Heart right ventricle (tissue), 16 donors: ENCODE data around the gene TMEM215. TPM values are rescaled to one million over a fixed set of nuclear protein-coding genes. Genes with fewer than 3 reads are reported as not detected.

ENCODE experiments used
- ATAC-seq, 8 donors: fragments of 200-7000 bp; cut with Tn5 transposase; one replicate each; pipeline ENCODE4 v1.9.1; 2020; ENCODE audit warnings: mild to moderate bottlenecking in 8 of 8, moderate library complexity in 8 of 8, moderate number of reproducible peaks in 1 of 8
- DNase-seq, 2 donors: peaks; one replicate each; pipeline ENCODE4 v3.0.0-alpha.2; 2020
- H3K27ac ChIP-seq, 10 donors: fragments of 200-600 bp; sonication (generic) in 2 of 10; one replicate each; pipeline versions ENCODE4 v1.5.0 to v1.8.0; 2020 to 2022; ENCODE audit warnings: mild to moderate bottlenecking in 3 of 10
- H3K27me3 ChIP-seq, 7 donors: fragments of 200-600 bp; one replicate each; pipeline ENCODE4 v1.8.0; 2021 to 2022; ENCODE audit warnings: mild to moderate bottlenecking in 2 of 7
- H3K36me3 ChIP-seq, 9 donors: fragments of 200-600 bp; sonication (generic) in 1 of 9; one replicate each; pipeline versions ENCODE4 v1.5.0 to v1.8.0; 2020 to 2022; ENCODE audit warnings: mild to moderate bottlenecking in 2 of 9
- H3K4me1 ChIP-seq, 9 donors: fragments of 200-600 bp; sonication (generic) in 1 of 9; one replicate each; pipeline versions ENCODE4 v1.5.0 to v1.8.0; 2020 to 2022; ENCODE audit warnings: mild to moderate bottlenecking in 4 of 9
- H3K4me3 ChIP-seq, 10 donors: fragments of 200-600 bp; sonication (generic) in 2 of 10; one replicate each; pipeline versions ENCODE4 v1.5.0 to v1.8.0; 2020 to 2022; ENCODE audit warnings: mild to moderate bottlenecking in 7 of 10, moderate library complexity in 2 of 10
- H3K9me3 ChIP-seq, 11 donors: fragments of 200-600 bp in 10 of 11; sonication (generic) in 2 of 11; one replicate each; pipeline versions ENCODE4 v1.5.0 to v1.8.0; 2013 to 2022; ENCODE audit warnings: mild to moderate bottlenecking in 2 of 11, control low read depth in 1 of 11, moderate library complexity in 1 of 11
- CTCF ChIP-seq, 9 donors: fragments of 200-600 bp; sonication (generic) in 2 of 9; IDR thresholded peaks; one replicate each; pipeline versions ENCODE4 v1.5.0 to v1.8.0; 2021 to 2022; ENCODE audit warnings: antibody characterized with exemption in 9 of 9, mild to moderate bottlenecking in 5 of 9, moderate library complexity in 1 of 9
- WGBS, 2 donors: extraction: QIAGEN DNeasy Blood & Tissue Kit; methylation state at CpG; one replicate each; pipeline ENCODE4 v1.1.7; 2013; ENCODE audit warnings: inconsistent platforms in 1 of 2; 5-methylcytosine and 5-hydroxymethylcytosine counted together
- intact Hi-C, 10 donors: fragments of 100-400 bp; cut with DNase I; formaldehyde crosslinking; loops; one replicate each; pipeline versions ENCODE4 v1.11.1 to v1.14.2; 2022
- polyA plus RNA-seq, 2 donors: library from polyadenylated mRNA; stranded (reverse); fragments of 200-250 nt; gene quantifications; one replicate each; pipeline ENCODE4 v1.2.3, GENCODE V29; 2013
- total RNA-seq, 10 donors: library from RNA; stranded (reverse); fragmentation: NEBNext Ultra II Directional in 3 of 10; extraction: Animal tissue kit (Norgen Biotek cat#: 25700) in 3 of 10; gene quantifications; one replicate each; pipeline versions ENCODE4 v1.2.1 to v1.2.4, GENCODE V29; 2021 to 2023
- donor health status: Arrhythmogenic right ventricular cardiomyopathy.
- donor health status: ischemic (EF 13 %, LVEDD 7.1; RV severe dilation, severe dysfunction).
- donor health status: healthy with polysubstance abuse.
- donor health status: DM: no; HTN: yes; CAD: no.
- donor health status: DM: no; HTN: no; CAD: no.
- donor health status: ischemic (EF 25% LVEDD 6.9; RV normal size, moderate dysfunction).
- donor health status: ischemic (EF 25% LVEDD 5.7; RV mildly dilated, moderate dysfunction).
- donor health status: healthy.
- donor health status: DM: yes; HTN: yes; CAD: no.
- donor health status: Ischemic cardiomyopathy.
- donor health status: ischemic (EF 35%, LVEDD 5.7; RV mildly dilated, moderate dysfunction).
- donor health status: nonischemic (EF 11% LVEDD 7.7; RV severe dilation, severe dysfunction).
- donor health status: DM: yes; HTN: yes; CAD: no.
- donor health status: PGD.
- donor health status: ischemic (EF 29% LVEDD 5.4; RV normal size, mild dysfunction).
- donor health status: nonischemic (EF 23%, LVEDD 6.1; RV moderate dilation, normal function).

Gene TMEM215
- total and polyA plus RNA-seq, 12 donors: not detected

- Histone ChIP-seq H3K4me3 (no peak overlapping the region), H3K9me3 (no peaks in the 10 kb centered on the region), H3K27me3 (no peaks in the 10 kb centered on the region), H3K36me3 (no peaks in the 10 kb centered on the region), H3K4me1 (no peaks in the 10 kb centered on the region), H3K27ac (no peak overlapping the region)
- no peak for DNase-seq
- no peak for TF ChIP-seq CTCF (IDR thresholded peaks at IDR 0.05)
- WGBS, 2 donors: 47 to 58% methylated on average over 4 of the region's 4 CpGs
- intact Hi-C loops: no loop called here
- no peak for ATAC-seq
These were observed 41.6 kb upstream of the TMEM215 start for GRCh38 chr9:32741706-32742105.

GRCh38 chr9:32742296-32742695 is 41.0 kb upstream of the TMEM215 start:
- Histone ChIP-seq H3K27ac (no peak overlapping the region), H3K36me3 (no peaks in the 10 kb centered on the region), H3K4me1 (no peaks in the 10 kb centered on the region), H3K27me3 (no peaks in the 10 kb centered on the region), H3K4me3 (no peak overlapping the region), H3K9me3 (no peaks in the 10 kb centered on the region)
- WGBS, 2 donors: 51 to 58% methylated on average over 2 of the region's 2 CpGs
- no peak for TF ChIP-seq CTCF (IDR thresholded peaks at IDR 0.05)
- no peak for ATAC-seq
- intact Hi-C loops: no loop called here
- DNase-seq: no peak

GRCh38 chr9:32748013-32748412 is 35.3 kb upstream of the TMEM215 start:
- Histone ChIP-seq H3K4me3 (no peak overlapping the region), H3K27ac (no peak overlapping the region), H3K4me1 (no peaks in the 10 kb centered on the region), H3K9me3 (no peaks in the 10 kb centered on the region), H3K27me3 (peaks cover 0 to 11% (median 0%) of the 10 kb centered on the region in 7 donors), H3K36me3 (no peaks in the 10 kb centered on the region)
- intact Hi-C loops: no loop called here
- ATAC-seq (no peak), DNase-seq (no peak)
- no peak for TF ChIP-seq CTCF (IDR thresholded peaks at IDR 0.05)
- 64 to 72% methylated on average over 2 of the region's 2 CpGs for WGBS, 2 donors

GRCh38 chr9:32755730-32756129 is 27.6 kb upstream of the TMEM215 start:
- Histone ChIP-seq H3K4me3 (no peak overlapping the region), H3K9me3 (peaks cover 0 to 7% (median 0%) of the 10 kb centered on the region in 11 donors), H3K36me3 (no peaks in the 10 kb centered on the region), H3K27me3 (no peaks in the 10 kb centered on the region), H3K4me1 (no peaks in the 10 kb centered on the region), H3K27ac (no peak overlapping the region)
- no peak for ATAC-seq
- 90 to 91% methylated on average over 22 of the region's 22 CpGs for WGBS, 2 donors
- DNase-seq: no peak
- no peak for TF ChIP-seq CTCF (IDR thresholded peaks at IDR 0.05)
- intact Hi-C loops: no loop called here
